Liver (tissue), 9 donors: Measurements from ENCODE around the gene BTBD19. TPM values are rescaled to one million over a fixed set of nuclear protein-coding genes. Genes with fewer than 3 reads are reported as not detected.

Source experiments
- DNase-seq: peaks from one replicate; pipeline ENCODE4 v3.0.0-alpha.2; 2017; ENCODE audit warnings: low spot score
- H3K27ac ChIP-seq, 2 donors: one replicate each; pipeline ENCODE4 v1.7.0; 2013; ENCODE audit warnings: inconsistent platforms in 2 of 2, low read length in 2 of 2, control low read depth in 1 of 2, low read depth in 1 of 2, mild to moderate bottlenecking in 1 of 2
- H3K27me3 ChIP-seq, 4 donors: one replicate each; pipeline versions ENCODE4 v1.6.1 to v1.7.0; 2013; ENCODE audit warnings: low read length in 3 of 4, inconsistent platforms in 1 of 4, mild to moderate bottlenecking in 1 of 4, moderate library complexity in 1 of 4; ENCODE audit not compliant: control insufficient read depth in 4 of 4, insufficient read depth in 4 of 4
- H3K36me3 ChIP-seq, 4 donors: one replicate each; pipeline versions ENCODE4 v1.6.1 to v1.7.0; 2013; ENCODE audit warnings: low read length in 3 of 4, mild to moderate bottlenecking in 3 of 4, low read depth in 1 of 4, moderate library complexity in 1 of 4; ENCODE audit not compliant: control insufficient read depth in 4 of 4, insufficient read depth in 3 of 4
- H3K4me1 ChIP-seq, 4 donors: one replicate each; pipeline versions ENCODE4 v1.6.1 to v1.7.0; 2013; ENCODE audit warnings: low read length in 3 of 4, mild to moderate bottlenecking in 3 of 4, moderate library complexity in 1 of 4; ENCODE audit not compliant: control insufficient read depth in 4 of 4, insufficient read depth in 4 of 4
- H3K4me3 ChIP-seq, 3 donors: one replicate each; pipeline versions ENCODE4 v1.6.1 to v1.7.0; 2013; ENCODE audit warnings: low read length in 3 of 3, control low read depth in 1 of 3, low read depth in 1 of 3, mild to moderate bottlenecking in 1 of 3
- H3K9ac ChIP-seq, 2 donors: one replicate each; pipeline ENCODE4 v1.7.0; 2013; ENCODE audit warnings: low read length in 2 of 2, mild to moderate bottlenecking in 2 of 2, moderate library complexity in 2 of 2, control low read depth in 1 of 2, low read depth in 1 of 2
- H3K9me3 ChIP-seq, 4 donors: one replicate each; pipeline versions ENCODE4 v1.6.1 to v1.7.0; 2013; ENCODE audit warnings: low read length in 3 of 4; ENCODE audit not compliant: control insufficient read depth in 4 of 4
- ATF3 ChIP-seq: IDR thresholded peaks from 2 replicates; pipeline ENCODE4 v1.6.1; 2016; ENCODE audit warnings: antibody characterized with exemption
- CTCF ChIP-seq: fragments of 150-350 bp; IDR thresholded peaks from 2 replicates; pipeline ENCODE4 v1.5.1; 2017; ENCODE audit warnings: improper control_type of control experiment, low read depth, low read length; ENCODE audit not compliant: missing input control
- EGR1 ChIP-seq, 2 donors: IDR thresholded peaks; 2 replicates each; pipeline ENCODE4 v1.6.1; 2016 to 2018; ENCODE audit warnings: antibody characterized with exemption in 2 of 2, low read depth in 2 of 2
- FOXA1 ChIP-seq: IDR thresholded peaks from 2 replicates; pipeline ENCODE4 v1.6.1; 2016; ENCODE audit warnings: antibody characterized with exemption
- JUND ChIP-seq, 2 donors: IDR thresholded peaks; 2 replicates each; pipeline ENCODE4 v1.6.1; 2016; ENCODE audit warnings: antibody characterized with exemption in 2 of 2
- MAX ChIP-seq: IDR thresholded peaks from 2 replicates; pipeline ENCODE4 v1.6.1; 2016; ENCODE audit warnings: antibody characterized with exemption
- NR2F2 ChIP-seq: IDR thresholded peaks from 2 replicates; pipeline ENCODE4 v1.6.1; 2016; ENCODE audit warnings: antibody characterized with exemption
- RAD21 ChIP-seq, 2 donors: IDR thresholded peaks; 2 replicates each; pipeline ENCODE4 v1.6.1; 2016; ENCODE audit warnings: antibody characterized with exemption in 2 of 2, mild to moderate bottlenecking in 2 of 2
- RXRA ChIP-seq, 2 donors: IDR thresholded peaks; 2 replicates each; pipeline ENCODE4 v1.6.1; 2017 to 2018; ENCODE audit warnings: antibody characterized with exemption in 2 of 2, mild to moderate bottlenecking in 1 of 2
- ZBTB33 ChIP-seq: IDR thresholded peaks from 2 replicates; pipeline ENCODE4 v1.6.1; 2016; ENCODE audit warnings: antibody characterized with exemption
- WGBS: extraction: QIAGEN DNeasy Blood & Tissue Kit; methylation state at CpG from one replicate; pipeline ENCODE4 v1.1.7; 2013; 5-methylcytosine and 5-hydroxymethylcytosine counted together
- polyA plus RNA-seq, 2 donors: library from polyadenylated mRNA; stranded (reverse) in 1 of 2; unstranded in 1 of 2; fragments of 200-250 nt in 1 of 2; fragments of >200 nt in 1 of 2; fragmentation: Nextera tagmentation in 1 of 2; extraction: Ambion mirVana in 1 of 2; gene quantifications; one replicate each; pipeline versions ENCODE4 v1.2.1 to v1.2.3, GENCODE V29; 2013 to 2015
- total RNA-seq, 2 donors: library from RNA; depleted of rRNA; stranded (reverse); fragments of >200 nt; gene quantifications; one replicate each; pipeline ENCODE4 v1.2.3, GENCODE V29; 2014
- donor health status: healthy.
- donor health status: healthy.
- donor health status: healthy.
- donor health status: healthy.
- donor health status: healthy.

The BTBD19 gene
- total and polyA plus RNA-seq, 4 donors = 1.3 to 3.1 (median 2.6) TPM

GRCh38 chr1:44785029-44785380 lies 23.3 kb upstream of the BTBD19 start:
- 91% methylated on average over 6 of the region's 6 CpGs for WGBS
- H3K9ac ChIP-seq = no peak overlapping the region

GRCh38 chr1:44785501-44786137 lies 22.7 kb upstream of the BTBD19 start:
- Histone ChIP-seq H3K4me1 (peaks cover 6 to 21% (median 13%) of the 10 kb centered on the region in 4 donors), H3K9me3 (no peaks in the 10 kb centered on the region), H3K27ac (no peak overlapping the region), H3K4me3 (no peak overlapping the region), H3K36me3 (peaks cover 0 to 4% (median under 1%) of the 10 kb centered on the region in 4 donors), H3K9ac (peak overlapping the region; percentile 21 to 26), H3K27me3 (no peaks in the 10 kb centered on the region)
- TF ChIP-seq NR2F2 (no peak), ZBTB33 (no peak), ATF3 (no peak), CTCF (no peak)
- WGBS = 38% methylated on average over 11 of the region's 11 CpGs
- no peak for DNase-seq

More at GRCh38 chr1:44785029-44785380, 23.3 kb upstream of the BTBD19 start:
- TF ChIP-seq RAD21 (IDR thresholded peaks at IDR 0.05) = no peak
- no peak for TF ChIP-seq EGR1 (IDR thresholded peaks at IDR 0.05; ENCODE audit: low read depth in 2 of 2)
- no peak for TF ChIP-seq CTCF
- H3K27me3 ChIP-seq = no peaks in the 10 kb centered on the region
- no peaks in the 10 kb centered on the region for H3K9me3 ChIP-seq
- no peak overlapping the region for H3K4me3 ChIP-seq
- H3K27ac ChIP-seq = no peak overlapping the region
- peaks cover 6 to 21% (median 13%) of the 10 kb centered on the region in 4 donors for H3K4me1 ChIP-seq
- peaks cover 0 to 6% (median 2%) of the 10 kb centered on the region in 4 donors for H3K36me3 ChIP-seq
- no peak for DNase-seq

GRCh38 chr1:44786138-44786840 lies 22.0 kb upstream of the BTBD19 start:
- peak; percentile 78 for DNase-seq
- Histone ChIP-seq H3K9me3 (no peaks in the 10 kb centered on the region), H3K36me3 (peaks cover 0 to 2% (median 0%) of the 10 kb centered on the region in 4 donors), H3K27ac (peak overlapping the region in 1 of 2 donors; percentile 20), H3K9ac (peak overlapping the region; percentile 21 to 26), H3K4me1 (peaks cover 6 to 21% (median 13%) of the 10 kb centered on the region in 4 donors), H3K4me3 (peak overlapping the region; percentile 41 to 63 (median 45)), H3K27me3 (no peaks in the 10 kb centered on the region)
- TF ChIP-seq RXRA (IDR thresholded peaks at IDR 0.05) (no peak), JUND (IDR thresholded peaks at IDR 0.05) (no peak), CTCF (peak; percentile 96), RAD21 (IDR thresholded peaks at IDR 0.05) (peak; percentile 69 to 81), NR2F2 (no peak), MAX (no peak), FOXA1 (no peak)
- WGBS = 18% methylated on average over 49 of the region's 49 CpGs
